Mesodermal cell (in vitro differentiated cells): Measurements from ENCODE around the gene NR4A3.
A peak's percentile ranks its signal among the peaks of the same experiment; 100 is the strongest.

Source experiments
- H3K27ac ChIP-seq: 2 replicates; pipeline ENCODE4 v1.7.0; 2013; ENCODE audit warnings: mild to moderate bottlenecking, low read depth, low read length, moderate library complexity; ENCODE audit not compliant: severe bottlenecking
- H3K36me3 ChIP-seq: 2 replicates; pipeline ENCODE4 v1.7.1; 2013; ENCODE audit warnings: mild to moderate bottlenecking, low read length, moderate library complexity; ENCODE audit not compliant: control insufficient read depth, insufficient read depth
- H3K4me1 ChIP-seq: one replicate; pipeline ENCODE4 v1.7.1; 2013; ENCODE audit warnings: mild to moderate bottlenecking, low read length; ENCODE audit not compliant: insufficient read depth, control insufficient read depth, poor library complexity, severe bottlenecking
- H3K4me3 ChIP-seq: 2 replicates; pipeline ENCODE4 v1.7.0; 2013; ENCODE audit warnings: low read length, control low read depth, mild to moderate bottlenecking; ENCODE audit not compliant: insufficient read depth, poor library complexity, severe bottlenecking; ENCODE audit errors: extremely low read depth
- H3K9me3 ChIP-seq: 2 replicates; pipeline ENCODE4 v1.7.1; 2013; ENCODE audit warnings: mild to moderate bottlenecking, low read length, moderate library complexity; ENCODE audit not compliant: control insufficient read depth
- WGBS, 2 experiments: methylation state at CpG; one replicate each; pipeline ENCODE4 v1.1.5; 2013; ENCODE audit warnings: missing lambda C conversion rate in 2 of 2; ENCODE audit not compliant: insufficient coverage in 2 of 2; 5-methylcytosine and 5-hydroxymethylcytosine counted together

Gene NR4A3

GRCh38 chr9:99859243-99859980, 37.7 kb downstream of the NR4A3 start:
- Histone ChIP-seq H3K4me1 (peaks cover 3% of the 10 kb centered on the region), H3K9me3 (no peaks in the 10 kb centered on the region), H3K36me3 (no peaks in the 10 kb centered on the region), H3K4me3 (no peak overlapping the region), H3K27ac (no peak overlapping the region)
- 63% methylated on average over 1 of the region's 5 CpGs; no CpG with 5 or more reads in 1 of the 2 experiments for WGBS, 2 experiments

- no peak overlapping the region for H3K4me3 ChIP-seq
- H3K4me1 ChIP-seq: peaks cover 3% of the 10 kb centered on the region
- no peaks in the 10 kb centered on the region for H3K9me3 ChIP-seq
- no CpG with 5 or more reads among the region's 1 CpG for WGBS, 2 experiments
- H3K27ac ChIP-seq: no peak overlapping the region
- no peaks in the 10 kb centered on the region for H3K36me3 ChIP-seq
These were observed 38.6 kb downstream of the NR4A3 start for GRCh38 chr9:99860266-99860665.

- Histone ChIP-seq H3K27ac (no peak overlapping the region), H3K4me3 (no peak overlapping the region), H3K36me3 (no peaks in the 10 kb centered on the region), H3K4me1 (peaks cover 5% of the 10 kb centered on the region), H3K9me3 (no peaks in the 10 kb centered on the region)
- 100% methylated on average over 1 of the region's 2 CpGs; no CpG with 5 or more reads in 1 of the 2 experiments for WGBS, 2 experiments
These were observed 42.3 kb downstream of the NR4A3 start for GRCh38 chr9:99863955-99864354.

- WGBS, 2 experiments: 50 to 94% methylated on average over 2 of the region's 2 CpGs
- Histone ChIP-seq H3K4me3 (no peak overlapping the region), H3K27ac (no peak overlapping the region), H3K9me3 (no peaks in the 10 kb centered on the region), H3K4me1 (peaks cover 23% of the 10 kb centered on the region), H3K36me3 (no peaks in the 10 kb centered on the region)
These were observed 44.7 kb downstream of the NR4A3 start for GRCh38 chr9:99866398-99866797.

GRCh38 chr9:99867536-99867935, 45.9 kb downstream of the NR4A3 start:
- Histone ChIP-seq H3K4me1 (peaks cover 23% of the 10 kb centered on the region), H3K4me3 (no peak overlapping the region), H3K27ac (no peak overlapping the region), H3K36me3 (no peaks in the 10 kb centered on the region), H3K9me3 (no peaks in the 10 kb centered on the region)
- WGBS, 2 experiments: 80% methylated on average over 1 of the region's 3 CpGs; no CpG with 5 or more reads in 1 of the 2 experiments

- no peak overlapping the region for H3K27ac ChIP-seq
- no peak overlapping the region for H3K4me3 ChIP-seq
- H3K4me1 ChIP-seq: peaks cover 23% of the 10 kb centered on the region
- no peaks in the 10 kb centered on the region for H3K9me3 ChIP-seq
- H3K36me3 ChIP-seq: no peaks in the 10 kb centered on the region
These were observed 46.3 kb downstream of the NR4A3 start for GRCh38 chr9:99867968-99868367.

GRCh38 chr9:99868845-99869244, 47.2 kb downstream of the NR4A3 start:
- Histone ChIP-seq H3K9me3 (no peaks in the 10 kb centered on the region), H3K36me3 (no peaks in the 10 kb centered on the region), H3K4me3 (no peak overlapping the region), H3K27ac (no peak overlapping the region), H3K4me1 (peaks cover 27% of the 10 kb centered on the region)
- 94 to 100% methylated on average over 2 of the region's 2 CpGs for WGBS, 2 experiments

GRCh38 chr9:99870126-99870525, 48.4 kb downstream of the NR4A3 start:
- WGBS, 2 experiments: 64 to 73% methylated on average over 5 of the region's 5 CpGs
- H3K27ac ChIP-seq: peak overlapping the region; percentile 31
- peaks cover 33% of the 10 kb centered on the region for H3K4me1 ChIP-seq
- H3K36me3 ChIP-seq: no peaks in the 10 kb centered on the region
- H3K9me3 ChIP-seq: no peaks in the 10 kb centered on the region
- H3K4me3 ChIP-seq: no peak overlapping the region

- H3K4me1 ChIP-seq: peaks cover 35% of the 10 kb centered on the region
- no peaks in the 10 kb centered on the region for H3K9me3 ChIP-seq
- 83 to 94% methylated on average over 2 to 3 of the region's 3 CpGs for WGBS, 2 experiments
- H3K27ac ChIP-seq: no peak overlapping the region
- no peaks in the 10 kb centered on the region for H3K36me3 ChIP-seq
- no peak overlapping the region for H3K4me3 ChIP-seq
These were observed 51.8 kb downstream of the NR4A3 start for GRCh38 chr9:99873531-99873930.

GRCh38 chr9:99873943-99874584, 52.4 kb downstream of the NR4A3 start:
- Histone ChIP-seq H3K4me1 (peaks cover 37% of the 10 kb centered on the region), H3K9me3 (no peaks in the 10 kb centered on the region)

GRCh38 chr9:99876190-99876589, 54.5 kb downstream of the NR4A3 start:
- no CpG with 5 or more reads among the region's 2 CpGs for WGBS, 2 experiments
- Histone ChIP-seq H3K4me1 (peaks cover 24% of the 10 kb centered on the region), H3K9me3 (no peaks in the 10 kb centered on the region), H3K27ac (no peak overlapping the region), H3K36me3 (no peaks in the 10 kb centered on the region), H3K4me3 (no peak overlapping the region)

More at GRCh38 chr9:99873943-99874584, 52.4 kb downstream of the NR4A3 start:
- Histone ChIP-seq H3K27ac (no peak overlapping the region), H3K4me3 (no peak overlapping the region), H3K36me3 (no peaks in the 10 kb centered on the region)
- WGBS, 2 experiments: 80 to 83% methylated on average over 1 of the region's 4 CpGs
